ENCODE measurements around the gene UBAP2L.
"Not testable (repeated sequence)": the region's sequence is repeated elsewhere in the genome, so short reads cannot be mapped to it uniquely, and the experiment has no call there.

The UBAP2L gene

GRCh38 chr1:154313066-154313356 lies 92.3 kb downstream of the UBAP2L start:
- DNase-seq (ENCODE audit: low spot score): no peak

- DNase-seq (ENCODE audit: low spot score): not testable (repeated sequence)
Observed at GRCh38 chr1:154314226-154314625, 93.5 kb downstream of the UBAP2L start.

- no peak for DNase-seq (ENCODE audit: low spot score)
Observed at GRCh38 chr1:154316704-154317103, 95.9 kb downstream of the UBAP2L start.

- DNase-seq (ENCODE audit: low spot score): no peak
Observed at GRCh38 chr1:154318386-154318785, 97.6 kb downstream of the UBAP2L start.
